ENCODE measurements around the gene ZNF497. TPM values are rescaled to one million over a fixed set of nuclear protein-coding genes. Genes with fewer than 3 reads are reported as not detected.
A peak's percentile ranks its signal among the peaks of the same experiment; 100 is the strongest.
"Not testable (repeated sequence)": the region's sequence is repeated elsewhere in the genome, so short reads cannot be mapped to it uniquely, and the experiment has no call there.

Gene ZNF497
- total RNA-seq (2.1 TPM), polyA plus RNA-seq (0.73 TPM)

- under 1% methylated on average over 74 of the region's 74 CpGs for WGBS
- peak within 1 kb of the TSS; percentile 97 for H3K27ac ChIP-seq (ENCODE audit: low read depth)
Measured at GRCh38 chr19:58362272-58362994, at the start of gene ZNF497. ZNF497 (minus strand) TSS chr19:58362751; CDS start chr19:58357635, 5,116 bp downstream.

GRCh38 chr19:58409010-58409790 lies 46.6 kb upstream of the ZNF497 start:
- no peaks in the 10 kb centered on the region for H3K4me1 ChIP-seq (ENCODE audit: insufficient read depth)
- WGBS, result 3% methylated on average over 34 of the region's 34 CpGs
- peak overlapping the region; percentile 80 for H3K4me3 ChIP-seq (ENCODE audit: low read depth, low read length)
- DNase-seq (ENCODE audit: extremely low spot score), result no peak
- H3K27ac ChIP-seq (ENCODE audit: low read depth), result no peak overlapping the region
- no peaks in the 10 kb centered on the region for H3K36me3 ChIP-seq (ENCODE audit: insufficient read depth)

More at GRCh38 chr19:58362272-58362994, at the start of gene ZNF497:
- peak within 1 kb of the TSS; percentile 63 for H3K4me3 ChIP-seq (ENCODE audit: low read depth, low read length)
- DNase-seq (ENCODE audit: extremely low spot score), result peak; percentile 89
- H3K4me1 ChIP-seq (ENCODE audit: insufficient read depth), result no peaks in the 10 kb centered on the region
- H3K36me3 ChIP-seq (ENCODE audit: insufficient read depth), result no peaks in the 10 kb centered on the region

- DNase-seq (ENCODE audit: extremely low spot score), result peak; percentile 96
- Histone ChIP-seq H3K36me3 (ENCODE audit: insufficient read depth) (no peaks in the 10 kb centered on the region), H3K4me3 (ENCODE audit: low read depth, low read length) (peak within 1 kb of the TSS; percentile 80), H3K4me1 (ENCODE audit: insufficient read depth) (no peaks in the 10 kb centered on the region), H3K27ac (ENCODE audit: low read depth) (peak within 1 kb of the TSS; percentile 76)
- WGBS, result under 1% methylated on average over 100 of the region's 100 CpGs
Measured at GRCh38 chr19:58408152-58409009, 45.8 kb upstream of the ZNF497 start, which contains the start of gene ZNF584. ZNF584 (plus strand) TSS chr19:58408649; CDS start chr19:58409148, 499 bp downstream.

- H3K27ac ChIP-seq (ENCODE audit: low read depth), result peak overlapping the region; percentile 76
- WGBS, result 10% methylated on average over 22 of the region's 22 CpGs
- H3K4me1 ChIP-seq (ENCODE audit: insufficient read depth), result no peaks in the 10 kb centered on the region
- peak overlapping the region; percentile 80 for H3K4me3 ChIP-seq (ENCODE audit: low read depth, low read length)
- H3K36me3 ChIP-seq (ENCODE audit: insufficient read depth), result no peaks in the 10 kb centered on the region
- DNase-seq (ENCODE audit: extremely low spot score), result no peak
Measured at GRCh38 chr19:58407658-58408151, 45.2 kb upstream of the ZNF497 start.

GRCh38 chr19:58406818-58407657 lies 44.5 kb upstream of the ZNF497 start:
- no peaks in the 10 kb centered on the region for H3K36me3 ChIP-seq (ENCODE audit: insufficient read depth)
- H3K4me1 ChIP-seq (ENCODE audit: insufficient read depth), result no peaks in the 10 kb centered on the region
- H3K27ac ChIP-seq (ENCODE audit: low read depth), result no peak overlapping the region
- DNase-seq (ENCODE audit: extremely low spot score), result no peak
- 61% methylated on average over 10 of the region's 10 CpGs for WGBS
- no peak overlapping the region for H3K4me3 ChIP-seq (ENCODE audit: low read depth, low read length)

- H3K36me3 ChIP-seq (ENCODE audit: insufficient read depth); H3K4me3 ChIP-seq (ENCODE audit: low read depth, low read length); H3K27ac ChIP-seq (ENCODE audit: low read depth); H3K4me1 ChIP-seq (ENCODE audit: insufficient read depth); DNase-seq (ENCODE audit: extremely low spot score): not testable (repeated sequence)
- 79% methylated on average over 5 of the region's 5 CpGs for WGBS
Measured at GRCh38 chr19:58403920-58404478, 41.4 kb upstream of the ZNF497 start.

GRCh38 chr19:58401840-58402421 lies 39.4 kb upstream of the ZNF497 start:
- 30% methylated on average over 23 of the region's 23 CpGs for WGBS
- no peak overlapping the region for H3K4me3 ChIP-seq (ENCODE audit: low read depth, low read length)
- no peaks in the 10 kb centered on the region for H3K4me1 ChIP-seq (ENCODE audit: insufficient read depth)
- H3K27ac ChIP-seq (ENCODE audit: low read depth), result no peak overlapping the region
- DNase-seq (ENCODE audit: extremely low spot score), result no peak
- H3K36me3 ChIP-seq (ENCODE audit: insufficient read depth), result no peaks in the 10 kb centered on the region

GRCh38 chr19:58400916-58401839 lies 38.6 kb upstream of the ZNF497 start:
- H3K27ac ChIP-seq (ENCODE audit: low read depth), result no peak overlapping the region
- WGBS, result 1% methylated on average over 80 of the region's 80 CpGs

GRCh38 chr19:58400316-58400915 lies 37.9 kb upstream of the ZNF497 start:
- WGBS, result 45% methylated on average over 18 of the region's 18 CpGs
- DNase-seq (ENCODE audit: extremely low spot score), result no peak
- no peaks in the 10 kb centered on the region for H3K36me3 ChIP-seq (ENCODE audit: insufficient read depth)
- no peak overlapping the region for H3K27ac ChIP-seq (ENCODE audit: low read depth)
- no peaks in the 10 kb centered on the region for H3K4me1 ChIP-seq (ENCODE audit: insufficient read depth)
- H3K4me3 ChIP-seq (ENCODE audit: low read depth, low read length), result peak overlapping the region; percentile 46

More at GRCh38 chr19:58400916-58401839, 38.6 kb upstream of the ZNF497 start:
- peak overlapping the region; percentile 46 for H3K4me3 ChIP-seq (ENCODE audit: low read depth, low read length)
- DNase-seq (ENCODE audit: extremely low spot score), result peak; percentile 96
- H3K4me1 ChIP-seq (ENCODE audit: insufficient read depth), result no peaks in the 10 kb centered on the region
- no peaks in the 10 kb centered on the region for H3K36me3 ChIP-seq (ENCODE audit: insufficient read depth)

GRCh38 chr19:58399903-58400302 lies 37.4 kb upstream of the ZNF497 start:
- Histone ChIP-seq H3K36me3 (ENCODE audit: insufficient read depth) (peaks cover 1% of the 10 kb centered on the region), H3K4me1 (ENCODE audit: insufficient read depth) (no peaks in the 10 kb centered on the region), H3K27ac (ENCODE audit: low read depth) (no peak overlapping the region), H3K4me3 (ENCODE audit: low read depth, low read length) (no peak overlapping the region)
- 97% methylated on average over 3 of the region's 3 CpGs for WGBS
- DNase-seq (ENCODE audit: extremely low spot score), result no peak

- Histone ChIP-seq H3K36me3 (ENCODE audit: insufficient read depth) (peaks cover 3% of the 10 kb centered on the region), H3K4me3 (ENCODE audit: low read depth, low read length) (no peak overlapping the region), H3K27ac (ENCODE audit: low read depth) (no peak overlapping the region), H3K4me1 (ENCODE audit: insufficient read depth) (no peaks in the 10 kb centered on the region)
- DNase-seq (ENCODE audit: extremely low spot score), result no peak
- 93% methylated on average over 6 of the region's 6 CpGs for WGBS
Measured at GRCh38 chr19:58398545-58398944, 36.0 kb upstream of the ZNF497 start.
